Hindlimb muscle (tissue), 1 donor: ENCODE results near the gene BMPR1B. TPM values are rescaled to one million over a fixed set of nuclear protein-coding genes. Genes with fewer than 3 reads are reported as not detected.
A peak's percentile ranks its signal among the peaks of the same experiment; 100 is the strongest.

Experiments used
- DNase-seq: peaks from one replicate; pipeline ENCODE4 v3.0.0-alpha.2; 2013
- polyA plus RNA-seq: library from polyadenylated mRNA; unstranded; fragments of 120-200 nt; gene quantifications from one replicate; pipeline ENCODE4 v1.2.1, GENCODE V29; 2013; ENCODE audit not compliant: insufficient read length

The BMPR1B gene
- polyA plus RNA-seq, 1 donor: 13.2 TPM

DNA sequence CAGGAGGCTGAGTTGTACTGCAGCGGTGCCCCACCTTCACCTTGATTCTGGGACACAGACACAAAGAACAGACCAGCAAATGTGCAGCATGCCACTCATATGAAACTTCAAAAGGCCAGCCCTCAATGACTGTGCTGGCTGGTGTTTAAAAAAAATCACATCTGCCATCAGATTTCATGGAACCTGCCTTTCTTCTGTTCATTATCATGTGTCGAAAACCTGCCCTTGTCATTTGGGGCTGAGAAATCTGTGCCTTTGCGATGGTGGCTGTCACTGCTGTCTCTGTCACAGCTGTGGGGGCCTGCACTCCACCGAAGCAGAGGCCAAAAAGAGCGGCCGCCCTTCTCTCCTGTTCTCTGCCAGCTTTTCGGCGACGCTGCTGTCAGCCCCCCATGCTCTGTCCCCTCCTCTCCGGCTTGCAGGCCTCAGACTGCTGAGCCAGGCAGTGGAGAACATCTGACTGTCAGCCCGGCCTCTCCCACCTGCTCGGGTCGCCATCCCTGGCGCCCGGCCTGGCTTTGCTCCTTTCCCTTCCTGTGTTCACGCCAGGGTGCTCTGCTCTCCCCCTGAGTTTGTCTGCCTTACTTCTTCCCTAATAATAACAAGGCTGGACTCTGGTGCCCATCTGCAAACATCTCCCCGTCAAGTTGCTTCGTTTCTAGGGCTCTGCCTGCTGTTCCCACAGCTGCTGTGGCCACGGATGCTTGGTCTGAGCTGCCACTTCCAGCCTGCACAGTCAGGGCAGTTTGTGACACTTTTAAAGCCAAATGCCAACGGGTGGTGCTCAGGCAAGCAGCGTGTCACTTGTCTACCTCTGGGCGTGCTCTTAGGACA, 435.9 kb downstream of the BMPR1B start:
- DNase-seq: peak; percentile 8

DNA sequence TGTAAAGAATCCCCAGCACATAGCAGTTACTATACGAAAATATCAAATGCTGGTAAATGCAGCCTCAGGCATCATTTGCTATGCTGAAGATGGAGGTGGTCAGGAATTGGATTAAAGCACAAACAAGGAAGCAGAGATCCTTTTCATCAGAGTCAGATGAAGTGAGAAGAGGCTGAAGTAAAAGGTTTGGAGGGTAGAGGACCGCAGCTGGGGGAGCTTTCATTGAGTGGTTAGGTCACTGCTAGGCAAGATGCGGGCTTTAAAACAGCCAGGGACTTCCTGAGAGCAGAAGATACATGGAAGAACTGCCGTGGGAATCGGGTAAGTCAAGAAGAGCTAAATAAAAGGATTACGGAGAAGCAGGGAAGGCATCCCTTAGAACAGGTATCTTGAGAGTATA, 439.6 kb downstream of the BMPR1B start:
- DNase-seq: no peak

DNA sequence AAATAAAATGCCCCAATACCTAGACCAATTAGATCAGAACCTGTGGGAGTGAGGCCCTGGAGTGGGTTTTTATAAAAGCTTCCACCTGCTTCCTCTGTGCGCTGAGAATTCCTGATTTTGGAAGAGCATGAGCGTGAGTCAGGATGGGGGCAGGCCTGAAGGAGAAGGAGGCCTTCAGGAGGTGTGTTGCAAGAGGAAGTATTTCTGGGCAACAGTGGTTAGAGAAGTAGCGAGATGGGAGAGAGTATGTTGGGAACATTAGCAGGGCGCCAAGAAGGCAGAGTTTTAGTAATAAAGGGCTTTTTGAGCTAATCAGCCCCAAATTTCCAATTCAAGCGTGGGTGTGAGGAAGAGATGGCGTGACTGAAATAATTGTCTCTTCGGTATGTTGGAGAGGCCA, 441.2 kb downstream of the BMPR1B start:
- DNase-seq: no peak

DNA sequence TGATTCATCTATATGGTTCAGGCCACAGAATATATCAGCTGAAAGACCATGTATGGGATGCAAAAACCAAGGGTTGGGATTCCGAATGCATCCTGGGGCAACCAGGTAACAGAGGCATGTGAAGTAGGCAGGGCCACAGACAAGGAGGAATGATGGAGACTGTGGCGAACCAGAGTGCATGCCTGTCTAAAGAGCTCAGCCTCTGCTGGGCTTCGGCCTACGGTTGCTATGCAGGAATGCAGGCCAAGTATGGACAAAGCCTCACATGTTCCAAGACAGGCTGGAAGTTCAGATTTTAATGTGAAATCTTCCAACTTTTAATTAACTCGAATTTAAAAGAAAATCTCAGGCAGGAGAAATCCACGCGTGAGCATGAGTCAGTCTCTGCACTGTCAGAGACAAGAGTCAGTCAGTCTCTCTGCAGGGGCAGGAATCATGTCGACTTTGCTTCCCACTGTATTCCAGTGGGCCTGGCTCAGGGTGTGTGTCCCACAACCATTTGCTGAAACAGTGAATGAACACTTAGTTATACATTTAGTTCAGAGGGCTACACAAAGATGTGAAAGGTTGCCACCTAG, 446.6 kb downstream of the BMPR1B start:
- DNase-seq: no peak

- DNase-seq: no peak
Measured at GRCh38 chr4:95204873-95205272, 447.1 kb downstream of the BMPR1B start.
